Cerebellar nuclear complex (tissue), 1 donor: ENCODE results near the gene ERCC2.
"Not testable (repeated sequence)": the region's sequence is repeated elsewhere in the genome, so short reads cannot be mapped to it uniquely, and the experiment has no call there.

Source experiments
- DNase-seq, 2 experiments: peaks; one replicate each; lab custom pipeline; 2025; lab: John Stamatoyannopoulos, UW

Gene ERCC2

DNA sequence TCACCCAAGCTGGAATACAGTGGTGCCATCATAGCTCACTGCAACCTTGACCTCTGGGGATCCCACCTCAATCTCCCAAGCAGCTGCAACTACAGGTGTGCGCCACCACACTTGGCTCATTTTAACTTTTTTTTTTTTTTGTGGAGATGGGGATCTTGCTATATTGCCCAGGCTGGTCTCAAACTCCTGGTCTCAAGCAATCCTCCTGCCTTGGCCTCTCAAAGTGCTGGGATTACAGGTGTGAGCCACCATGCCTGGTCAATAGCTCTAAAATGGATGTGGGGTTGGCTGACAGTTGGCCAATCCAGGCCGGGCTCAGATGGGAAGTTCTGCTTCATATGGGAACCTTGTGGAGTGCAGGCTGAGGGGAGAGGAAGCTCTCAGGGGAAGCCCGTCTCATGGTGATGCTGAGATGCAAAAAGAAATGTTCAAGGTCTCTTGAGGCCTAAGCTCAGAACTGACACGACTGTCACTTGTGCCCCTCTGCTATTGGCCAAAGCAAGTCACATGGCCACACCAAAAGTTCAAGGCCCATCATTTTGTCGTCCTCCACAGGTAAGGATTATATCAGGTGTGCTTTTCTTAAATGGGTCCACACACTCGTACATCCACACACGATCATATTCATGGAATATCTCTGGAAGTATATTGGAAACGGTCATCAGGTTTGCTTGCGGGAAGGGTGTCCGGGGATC lies 36.6 kb downstream of the ERCC2 start:
- DNase-seq, result no peak

DNA sequence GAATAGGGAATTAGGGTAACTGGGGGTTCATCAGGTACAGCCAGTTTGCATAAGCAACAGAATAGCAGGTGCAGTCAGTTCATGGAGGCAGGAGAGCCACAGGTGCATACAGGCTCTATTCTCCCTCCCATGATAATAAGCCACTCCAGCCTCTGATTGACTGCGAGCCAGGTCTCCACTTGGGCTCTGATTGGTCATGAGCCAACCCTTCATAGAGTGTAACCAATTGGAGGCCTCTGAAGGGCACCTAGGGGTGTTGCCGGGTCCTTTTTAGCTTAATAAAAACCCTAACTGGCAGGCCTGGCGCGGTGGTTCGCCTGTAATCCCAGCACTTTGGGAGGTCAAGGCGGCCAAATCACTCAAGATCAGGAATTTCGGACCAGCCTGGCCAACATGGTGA lies 39.0 kb downstream of the ERCC2 start:
- no peak for DNase-seq

DNA sequence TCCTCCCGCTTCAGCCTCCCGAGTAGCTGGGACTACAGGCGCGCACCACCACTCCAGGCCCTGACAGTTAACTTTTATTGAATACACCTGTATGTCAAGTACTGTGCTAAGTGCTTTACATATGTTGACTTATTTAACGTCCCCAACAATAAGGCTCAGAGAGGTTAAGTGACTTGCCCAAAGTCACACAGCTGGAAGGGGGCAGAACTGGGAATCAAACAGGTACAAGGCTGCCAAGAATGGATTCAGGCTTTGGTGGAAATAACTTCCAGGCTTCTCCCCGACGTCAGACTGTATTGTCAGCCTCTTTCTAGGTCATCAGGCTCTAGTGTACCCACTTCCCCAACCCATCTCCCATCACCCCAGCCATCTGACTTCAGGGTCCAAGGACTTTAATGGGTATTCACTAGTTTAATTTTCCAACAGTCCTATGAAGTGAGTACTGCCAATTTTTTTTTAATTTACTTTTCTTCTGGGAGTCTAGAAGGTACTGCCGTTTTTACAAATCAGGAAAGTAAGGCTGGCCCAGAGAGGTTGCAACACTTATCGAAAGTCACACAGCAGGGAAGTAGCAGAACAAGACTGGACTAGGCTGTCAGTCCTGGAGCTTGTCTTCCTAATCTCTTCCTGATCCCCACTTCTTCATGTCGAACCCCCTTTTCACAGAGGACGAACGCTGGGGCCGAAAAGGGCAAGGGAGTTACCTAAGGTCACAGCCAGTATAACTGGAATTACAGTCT lies 42.8 kb downstream of the ERCC2 start:
- DNase-seq, result no peak

DNA sequence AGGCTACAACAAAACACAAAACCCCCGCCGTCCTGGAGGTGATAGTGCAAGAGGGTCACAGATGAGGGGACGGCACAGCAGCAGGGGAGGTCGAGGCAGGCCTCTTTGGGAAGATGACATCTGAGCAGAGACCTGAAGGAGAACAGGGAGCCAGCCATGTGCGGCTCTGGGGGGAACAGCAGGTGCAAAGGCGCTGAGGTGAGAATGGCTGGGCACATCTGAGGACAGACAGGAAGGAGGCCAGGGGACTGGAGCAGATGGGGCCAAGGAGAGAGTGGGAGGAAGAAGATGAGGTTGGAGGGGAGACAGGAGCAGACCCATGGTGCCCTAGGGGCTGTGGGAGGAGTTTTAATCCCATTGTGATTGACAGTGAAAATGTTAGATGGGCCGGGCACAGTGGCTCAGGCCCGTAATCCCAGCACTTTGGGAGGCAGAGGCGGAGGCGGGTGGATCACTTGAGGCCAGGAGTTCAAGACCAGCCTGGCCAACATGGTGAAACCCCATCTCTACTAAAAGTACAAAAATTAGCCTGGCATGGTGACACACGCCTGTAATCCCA lies 45.9 kb downstream of the ERCC2 start:
- no peak for DNase-seq

DNA sequence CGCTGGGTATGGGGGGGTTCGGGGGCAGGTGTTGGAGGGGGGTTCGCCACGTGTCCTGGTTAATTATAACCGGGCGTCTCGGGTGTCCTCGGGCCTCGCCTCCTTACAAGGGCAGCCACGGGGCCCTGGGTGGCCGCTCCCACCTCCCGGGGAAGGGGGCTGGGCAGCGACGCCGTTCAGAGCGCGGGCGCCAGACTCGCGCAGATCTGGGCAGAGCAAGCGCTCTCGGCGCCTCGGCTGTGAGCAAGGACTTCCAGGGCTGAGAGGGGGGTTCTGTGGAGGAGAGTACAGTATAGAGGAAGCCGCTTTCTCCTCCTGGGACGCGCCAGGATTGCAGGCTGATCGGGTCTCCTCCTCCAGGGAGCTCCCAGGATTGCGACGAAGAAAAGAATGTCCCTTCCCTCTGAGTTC lies 46.7 kb downstream of the ERCC2 start:
- DNase-seq, result no peak

DNA sequence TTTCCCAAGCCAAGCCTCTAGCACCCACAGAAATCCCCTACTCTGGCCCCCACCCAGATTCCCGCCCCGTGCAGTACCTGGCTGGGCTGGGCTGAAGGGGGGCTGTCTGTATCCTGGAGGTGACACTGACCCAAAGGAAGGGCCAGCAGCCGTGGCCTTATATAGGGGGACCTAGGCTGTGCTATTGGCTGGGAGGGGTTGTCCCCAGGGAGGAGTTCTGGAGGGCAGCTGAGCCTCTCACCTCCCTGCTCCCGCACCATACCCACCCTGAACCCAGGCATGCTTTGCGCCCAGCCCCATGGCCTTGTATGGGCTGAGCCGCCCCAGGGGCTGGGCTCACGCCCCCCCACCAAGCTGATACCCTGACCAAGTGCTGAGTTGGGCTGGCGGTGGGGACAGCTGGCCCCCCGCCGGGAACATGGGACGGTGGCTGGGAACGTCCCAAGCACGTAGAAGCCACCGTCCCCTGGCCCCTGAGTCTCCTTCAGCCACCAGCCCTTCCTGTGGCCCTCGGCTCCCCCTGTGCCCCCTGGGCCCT lies 47.6 kb downstream of the ERCC2 start, which contains the start of gene CKM:
Gene CKM (minus strand): TSS at position 132 of the 538 bp plus-strand sequence. CDS start 3,162 bp downstream, outside the sequence.
- DNase-seq, result no peak

DNA sequence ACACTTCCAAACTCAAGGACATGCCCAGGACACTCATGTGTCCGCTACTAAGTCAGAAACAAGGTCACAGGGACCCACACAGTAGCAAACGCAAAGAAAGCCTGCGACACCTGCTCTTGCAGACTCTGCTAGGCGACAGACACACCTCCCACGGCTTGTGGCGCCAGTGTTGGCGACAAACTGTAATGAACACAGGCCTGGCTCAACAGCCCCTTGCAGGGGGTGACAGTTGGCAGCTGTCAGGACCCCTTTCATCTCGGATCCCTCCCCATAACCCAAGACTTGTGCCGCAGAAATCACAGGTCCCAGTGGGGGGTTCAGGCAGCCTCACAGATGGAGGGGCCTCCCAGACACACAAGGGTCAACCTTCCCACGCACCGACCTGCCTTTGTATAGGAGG lies 48.1 kb downstream of the ERCC2 start:
- DNase-seq, result no peak

DNA sequence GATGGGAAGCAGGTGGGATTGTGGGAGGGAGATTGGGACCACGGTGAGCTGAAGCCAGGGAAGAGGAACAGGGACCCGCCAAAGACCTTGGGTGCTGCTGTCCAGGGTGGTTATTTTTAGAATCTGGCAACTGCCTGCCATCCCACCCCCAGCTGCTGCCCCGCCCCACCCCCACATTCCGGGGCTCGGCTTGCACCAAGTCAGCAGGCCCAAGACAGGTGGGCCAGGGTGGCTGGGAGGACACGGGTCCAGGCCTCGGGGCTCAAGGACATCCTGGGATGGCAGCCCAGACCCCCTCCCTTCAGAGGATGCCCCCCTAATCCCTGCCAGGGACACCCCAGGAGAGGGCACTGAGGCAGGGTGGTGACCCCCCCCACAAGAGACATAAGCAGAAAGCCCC lies 48.5 kb downstream of the ERCC2 start:
- no peak for DNase-seq

DNA sequence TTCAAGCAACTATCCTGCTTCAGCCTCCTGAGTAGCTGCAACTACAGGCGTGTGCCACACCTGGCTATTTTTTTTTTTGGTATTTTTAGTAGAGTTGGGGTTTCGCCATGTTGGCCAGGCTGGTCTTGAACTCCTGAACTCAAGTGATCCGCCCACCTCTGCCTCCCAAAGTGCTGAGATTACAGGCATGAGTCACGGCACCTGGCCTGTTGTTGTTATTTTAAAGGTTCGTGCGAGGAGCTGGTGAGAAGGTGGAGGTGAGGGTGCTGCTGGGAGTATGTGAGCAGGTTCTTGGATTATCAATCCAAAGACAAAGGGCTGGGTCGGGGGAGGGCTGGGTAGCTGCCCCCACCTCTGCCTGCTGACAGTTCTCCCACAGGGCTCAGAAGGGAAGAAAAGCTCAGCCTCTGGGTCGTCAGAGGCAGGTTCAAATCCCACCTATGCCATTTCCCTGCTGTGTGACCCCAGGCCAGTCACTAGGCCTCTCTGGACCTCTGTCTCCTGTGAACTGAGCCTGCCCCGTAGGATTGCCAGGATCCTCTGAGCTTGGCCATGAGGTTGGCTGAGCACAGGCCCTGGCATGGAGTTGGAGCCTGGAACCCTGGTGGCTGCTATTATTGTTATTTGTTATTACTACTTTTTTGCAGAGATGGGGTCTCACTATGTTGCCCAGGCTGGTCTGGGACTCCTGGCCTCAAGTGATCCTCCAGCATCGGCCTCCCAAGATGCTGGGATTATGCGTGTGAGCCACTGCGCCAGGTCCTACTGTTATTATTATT lies 49.2 kb downstream of the ERCC2 start:
- DNase-seq, result no peak

DNA sequence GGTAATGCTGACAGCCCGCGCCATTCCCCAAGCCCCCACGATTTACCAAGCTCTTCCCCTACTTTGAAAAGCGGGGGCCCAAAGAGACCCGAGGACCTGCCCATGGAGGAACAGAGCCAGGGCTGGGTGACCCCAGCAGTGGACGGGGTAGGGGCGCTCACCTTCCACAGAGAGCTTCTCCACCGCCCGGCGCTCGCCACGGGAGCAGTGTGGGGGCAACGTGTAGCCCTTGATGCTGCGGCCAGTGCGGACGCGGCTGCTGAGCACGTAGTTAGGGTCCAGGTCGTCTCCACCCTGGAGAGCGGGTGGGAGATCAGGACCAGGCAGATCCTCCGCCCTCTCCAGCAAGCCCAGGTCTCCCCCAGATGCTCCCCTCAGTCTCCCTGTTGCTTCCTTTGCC lies 55.1 kb downstream of the ERCC2 start:
- no peak for DNase-seq

DNA sequence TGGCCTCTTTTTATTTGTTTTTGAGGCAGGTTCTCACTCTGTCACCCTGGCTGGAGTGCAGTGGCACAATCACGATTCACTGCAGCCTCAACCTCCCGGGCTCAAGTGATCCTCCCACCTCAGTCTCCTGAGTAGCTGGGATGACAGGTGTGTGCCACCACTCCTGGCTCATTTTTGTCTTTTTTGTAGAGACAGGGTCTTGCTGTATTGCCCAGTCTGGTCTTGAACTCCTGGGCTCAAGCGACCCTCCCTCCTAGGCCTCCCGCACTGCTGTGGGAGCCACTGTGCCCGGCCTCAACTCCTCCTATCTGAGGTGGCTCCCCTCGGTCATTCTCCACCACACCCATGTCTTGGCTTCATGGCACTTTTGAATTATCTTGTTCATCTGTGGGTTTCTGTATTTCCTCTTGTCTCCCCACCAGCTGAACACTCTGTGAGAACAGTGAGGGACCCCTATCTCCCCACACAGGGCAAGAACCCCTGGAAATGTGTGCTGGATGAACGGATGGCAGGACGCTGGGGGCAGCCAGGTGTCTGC lies 55.6 kb downstream of the ERCC2 start:
- DNase-seq, result no peak

DNA sequence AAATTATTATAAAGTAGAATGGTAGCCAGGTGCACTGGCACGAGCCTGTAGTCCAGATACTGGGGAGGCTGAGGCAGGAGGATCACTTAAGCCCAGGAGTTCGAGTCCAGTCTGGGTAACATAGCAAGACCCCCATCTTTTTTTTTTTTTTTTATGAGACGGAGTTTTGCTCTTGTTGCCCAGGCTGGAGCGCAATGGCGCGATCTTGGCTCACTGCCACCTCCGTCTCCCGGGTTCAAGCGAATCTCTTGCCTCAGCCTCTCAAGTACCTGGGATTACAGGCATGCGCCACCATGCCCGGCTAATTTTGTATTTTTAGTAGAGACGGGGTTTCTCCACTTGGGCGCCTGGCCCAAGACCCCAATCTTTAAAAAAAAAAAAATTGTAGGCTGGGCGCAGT lies 58.1 kb downstream of the ERCC2 start:
- not testable (repeated sequence) for DNase-seq

DNA sequence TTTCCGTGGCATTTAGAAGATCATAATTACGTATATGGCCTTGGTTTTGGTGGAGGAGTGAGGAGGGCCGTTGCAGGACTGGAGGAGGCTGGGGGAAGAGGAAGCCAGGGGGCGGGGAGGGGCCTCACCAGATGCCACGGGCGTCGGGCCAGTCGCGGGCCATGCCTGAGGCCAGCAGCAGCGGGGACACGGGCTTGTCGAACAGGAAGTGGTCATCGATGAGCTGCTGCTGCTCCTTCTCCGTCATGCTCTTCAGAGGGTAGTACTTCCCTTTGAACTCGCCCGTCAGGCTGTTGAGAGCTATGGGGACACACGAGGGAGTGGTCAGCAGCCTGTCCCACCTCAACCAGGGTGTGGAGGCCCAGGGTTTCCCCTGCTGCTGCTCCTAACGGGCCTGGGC lies 58.8 kb downstream of the ERCC2 start:
- no peak for DNase-seq

DNA sequence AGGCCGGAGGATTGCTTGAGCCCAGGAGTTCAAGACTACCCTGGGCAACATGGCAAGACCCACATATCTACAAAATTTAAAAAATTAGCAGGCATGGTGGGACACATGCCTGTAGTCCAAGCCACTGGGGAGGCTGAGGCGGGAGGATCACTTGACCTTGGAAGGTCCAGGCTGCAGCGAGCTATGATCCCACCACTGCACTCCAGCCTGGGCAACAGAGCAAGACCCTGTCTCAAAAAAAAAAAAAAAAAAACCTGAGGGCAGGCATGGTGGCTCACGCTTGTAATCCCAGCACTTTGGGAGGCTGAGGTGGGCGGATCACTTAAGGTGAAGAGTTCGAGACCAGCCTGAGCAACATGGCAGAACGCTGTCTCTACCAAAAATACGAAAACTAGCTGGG lies 61.1 kb downstream of the ERCC2 start:
- DNase-seq, result not testable (repeated sequence)

DNA sequence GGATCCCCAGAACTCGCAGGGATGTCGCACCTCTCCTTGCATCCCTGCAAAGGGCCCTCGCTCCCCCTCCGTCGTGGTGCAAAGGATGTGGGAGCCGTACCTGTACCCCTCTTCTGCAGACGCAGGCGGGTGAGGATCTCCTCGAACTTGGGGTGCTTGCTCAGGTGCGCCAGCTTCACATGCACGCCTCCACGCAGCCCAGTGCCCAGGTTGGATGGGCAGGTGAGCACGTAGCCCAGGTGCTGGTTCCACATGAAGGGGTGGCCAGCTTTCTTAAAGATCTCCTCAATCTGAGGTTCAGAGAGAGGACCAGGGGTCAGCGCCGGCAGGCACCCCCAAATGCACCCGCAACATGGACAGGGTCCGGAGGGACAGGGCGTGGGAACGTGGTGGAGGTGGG lies 63.0 kb downstream of the ERCC2 start:
- no peak for DNase-seq

DNA sequence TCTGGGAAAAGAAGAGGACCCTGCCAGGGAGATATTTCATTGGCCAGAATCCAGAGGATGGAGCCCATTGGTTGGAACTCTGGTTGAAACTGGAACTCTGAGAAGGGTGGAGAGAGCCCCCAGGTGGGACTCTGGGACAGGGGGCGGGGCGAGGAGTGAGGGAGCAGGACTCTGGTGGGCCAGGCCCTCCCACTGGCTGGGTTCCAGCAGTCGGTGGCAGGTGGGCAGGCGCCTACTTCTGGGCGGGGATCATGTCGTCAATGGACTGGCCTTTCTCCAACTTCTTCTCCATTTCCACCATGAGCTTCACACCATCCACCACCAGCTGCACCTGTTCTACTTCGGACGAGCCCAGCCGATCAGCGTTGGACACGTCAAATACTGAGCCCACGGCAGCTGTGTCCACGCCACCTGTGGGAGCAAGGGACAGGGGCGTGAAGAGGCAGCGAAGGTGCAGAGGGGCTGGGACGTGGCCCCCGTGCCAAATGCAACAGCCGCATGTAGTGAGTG lies 63.8 kb downstream of the ERCC2 start:
- no peak for DNase-seq

DNA sequence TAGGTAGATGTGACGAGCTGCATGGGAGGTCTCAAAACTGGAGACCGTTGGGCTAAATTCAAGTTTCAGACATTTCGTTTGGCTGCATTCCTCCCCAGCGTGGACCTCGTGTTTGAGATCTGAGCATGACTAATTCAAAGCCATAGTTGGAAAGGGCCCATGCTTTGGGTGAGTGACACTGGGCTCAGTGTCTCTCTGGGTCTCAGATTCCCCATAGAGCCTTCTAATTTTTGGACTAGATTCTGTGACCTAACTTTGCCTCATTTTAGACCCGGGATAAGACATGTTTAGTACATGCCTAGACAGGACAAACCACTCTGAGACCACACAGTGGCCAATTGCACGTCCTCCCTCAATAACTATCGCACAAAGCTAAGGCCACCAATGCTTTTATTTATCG lies 64.3 kb downstream of the ERCC2 start:
- no peak for DNase-seq

DNA sequence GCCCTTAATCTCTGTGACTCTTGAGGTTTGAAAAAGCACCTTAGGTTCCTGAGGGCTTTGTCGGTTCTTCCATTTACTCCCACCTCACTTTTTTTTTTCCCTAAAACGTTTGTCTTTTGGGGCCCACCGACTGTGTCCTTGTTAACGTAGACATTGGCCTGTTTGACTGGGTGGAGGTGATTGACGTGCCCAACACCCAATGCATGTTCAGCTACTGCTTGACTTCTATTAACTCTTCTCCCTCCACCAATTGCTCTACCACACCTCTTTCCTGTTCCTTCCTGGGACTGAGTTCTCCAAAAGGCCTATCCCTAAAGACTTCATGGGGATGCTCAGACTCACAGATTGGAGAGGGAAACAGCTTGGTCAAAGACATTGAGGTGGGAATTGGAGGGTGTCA lies 65.0 kb downstream of the ERCC2 start:
- DNase-seq, result no peak

DNA sequence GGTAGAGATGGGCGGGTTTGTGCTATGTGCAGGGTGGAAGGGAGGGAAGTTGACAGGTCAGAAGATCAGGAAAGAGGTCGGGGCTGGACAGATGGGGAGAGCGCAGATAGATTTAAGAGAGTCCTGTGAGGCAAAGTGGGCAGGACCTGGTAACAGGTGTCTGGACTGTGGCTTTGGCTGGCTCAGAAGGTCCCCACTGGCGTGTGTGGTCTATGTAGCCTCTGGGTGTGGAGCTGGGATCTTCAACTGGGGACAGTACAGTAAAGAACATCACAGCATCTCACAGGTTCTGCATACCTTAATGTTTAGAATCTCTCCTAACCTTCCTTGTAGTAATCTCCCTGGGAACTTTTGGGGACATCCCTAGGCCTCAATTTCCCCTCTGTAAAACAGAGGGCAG lies 65.4 kb downstream of the ERCC2 start:
- no peak for DNase-seq

DNA sequence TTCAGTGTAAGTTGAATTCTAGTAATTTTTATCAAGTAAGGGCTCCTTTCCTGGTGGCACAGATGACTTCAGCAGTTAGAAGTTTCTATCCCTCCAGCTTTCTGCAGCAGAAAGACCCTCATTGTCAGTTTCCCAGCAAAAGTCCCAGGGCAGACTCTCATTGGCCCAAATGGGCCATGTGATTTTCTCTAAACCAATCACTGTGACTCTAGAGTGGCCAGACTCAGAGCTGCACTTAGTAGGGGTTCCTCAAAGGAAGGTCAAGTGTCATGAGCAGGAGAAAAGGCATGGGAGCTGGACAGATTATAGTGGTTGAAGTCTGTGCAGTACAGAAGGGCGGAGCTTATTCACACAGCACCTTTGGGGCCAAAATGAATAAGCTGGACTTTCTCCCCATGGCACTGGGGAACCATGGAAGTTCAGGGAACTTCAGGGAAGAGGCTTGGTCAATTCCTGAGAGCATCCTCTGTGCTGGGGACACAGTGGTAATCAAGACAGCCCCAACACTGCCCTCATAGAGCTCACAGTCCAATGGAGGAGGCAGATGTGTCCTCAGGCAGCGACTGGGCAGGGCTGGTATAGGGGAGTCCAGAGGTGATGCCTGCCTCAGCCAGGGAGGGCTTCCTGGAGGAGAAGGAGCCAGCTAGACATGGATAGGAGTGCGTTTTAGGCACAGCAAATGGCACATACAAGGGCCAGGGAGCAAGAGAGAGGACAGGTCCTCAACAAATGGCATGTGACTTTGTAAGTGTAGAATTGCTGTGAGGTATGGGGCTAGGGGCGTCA lies 66.0 kb downstream of the ERCC2 start:
- DNase-seq, result no peak
